ENCODE measurements around the gene FBXO31.

- TF ChIP-seq CTCF (IDR thresholded peaks at IDR 0.05) = no peak
- no peak for TF ChIP-seq POLR2AphosphoS5 (IDR thresholded peaks at IDR 0.05; ENCODE audit: insufficient read depth in 1 of 2, low read depth in 1 of 2)
These were observed 25.3 kb downstream of the FBXO31 start for GRCh38 chr16:87358250-87358649.
